ENCODE data around the gene TSPOAP1.
A peak's percentile ranks its signal among the peaks of the same experiment; 100 is the strongest.
"Not testable (repeated sequence)": the region's sequence is repeated elsewhere in the genome, so short reads cannot be mapped to it uniquely, and the experiment has no call there.

TSPOAP1 gene

GRCh38 chr17:58360296-58361063, 31.9 kb upstream of the TSPOAP1 start:
- DNase-seq (ENCODE audit: low read depth in 2 of 2): no peak

GRCh38 chr17:58358408-58359172, 30.0 kb upstream of the TSPOAP1 start:
- no peak for DNase-seq (ENCODE audit: low read depth in 2 of 2)

GRCh38 chr17:58357312-58358297, 29.0 kb upstream of the TSPOAP1 start:
- no peak for DNase-seq (ENCODE audit: low read depth in 2 of 2)

- DNase-seq (ENCODE audit: low read depth in 2 of 2): no peak
Observed at GRCh38 chr17:58356231-58356630, 27.6 kb upstream of the TSPOAP1 start.

- no peak for DNase-seq (ENCODE audit: low read depth in 2 of 2)
Observed at GRCh38 chr17:58354541-58355216, 26.1 kb upstream of the TSPOAP1 start.

DNA sequence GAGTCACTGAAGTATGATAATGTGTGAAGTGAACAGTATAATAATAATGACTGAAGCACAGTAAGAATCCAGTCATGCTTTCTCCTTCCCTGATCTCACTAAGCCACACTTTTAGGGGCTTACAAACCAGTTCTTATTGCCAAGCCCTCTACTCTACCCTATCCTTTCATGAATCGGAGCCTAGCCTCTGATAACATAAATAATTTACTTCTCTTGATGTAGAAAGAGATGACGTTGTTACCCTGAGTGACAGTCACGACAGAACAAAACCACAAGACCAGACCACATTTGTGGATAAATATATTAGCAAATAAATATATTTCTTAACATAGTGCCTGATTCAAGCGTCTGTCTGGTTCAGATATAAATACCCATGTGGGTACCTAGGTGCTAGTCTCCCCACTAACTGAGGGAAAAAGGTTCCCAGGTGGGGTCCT, 24.8 kb upstream of the TSPOAP1 start:
- DNase-seq (ENCODE audit: low read depth in 2 of 2): no peak

DNA sequence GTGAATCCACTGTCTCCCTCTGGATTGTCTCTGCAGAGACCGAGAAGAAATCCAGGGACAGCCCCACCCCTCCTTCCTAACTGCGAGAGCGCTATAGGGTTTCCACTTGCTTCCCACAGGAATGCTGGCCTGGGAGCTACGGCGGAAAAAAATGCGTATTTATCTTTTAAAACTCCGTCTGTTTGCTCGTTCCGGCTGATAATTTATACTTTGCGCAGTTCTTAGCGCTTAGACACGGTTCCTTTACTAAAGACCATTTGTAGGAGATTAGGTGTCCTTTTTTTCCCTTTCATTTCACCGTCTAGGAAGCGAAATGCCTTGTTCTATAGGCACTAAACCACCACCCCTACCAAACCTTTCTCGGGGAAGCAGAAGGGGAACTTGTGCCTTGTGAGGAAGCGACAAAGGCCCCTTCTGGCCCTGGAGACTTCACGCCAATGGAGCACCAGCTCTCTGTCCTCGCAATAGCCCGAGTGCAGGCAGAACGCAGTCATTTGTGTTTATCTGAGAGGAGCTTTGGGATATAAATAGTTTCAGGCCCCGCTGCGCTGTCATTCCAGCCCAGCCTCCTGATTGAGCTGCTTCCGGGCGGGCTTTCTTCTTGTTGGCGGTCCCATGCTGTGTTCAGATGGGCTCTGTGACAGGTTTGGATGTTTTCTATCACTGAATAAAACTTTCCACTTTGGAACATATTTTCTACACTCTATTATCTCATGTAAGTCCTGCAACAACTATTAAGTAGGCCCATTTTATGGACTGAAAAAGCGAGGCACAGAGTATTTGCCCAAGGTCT, 24.2 kb upstream of the TSPOAP1 start:
- DNase-seq (ENCODE audit: low read depth in 2 of 2): peak in 1 of 2 experiments; percentile 28

DNA sequence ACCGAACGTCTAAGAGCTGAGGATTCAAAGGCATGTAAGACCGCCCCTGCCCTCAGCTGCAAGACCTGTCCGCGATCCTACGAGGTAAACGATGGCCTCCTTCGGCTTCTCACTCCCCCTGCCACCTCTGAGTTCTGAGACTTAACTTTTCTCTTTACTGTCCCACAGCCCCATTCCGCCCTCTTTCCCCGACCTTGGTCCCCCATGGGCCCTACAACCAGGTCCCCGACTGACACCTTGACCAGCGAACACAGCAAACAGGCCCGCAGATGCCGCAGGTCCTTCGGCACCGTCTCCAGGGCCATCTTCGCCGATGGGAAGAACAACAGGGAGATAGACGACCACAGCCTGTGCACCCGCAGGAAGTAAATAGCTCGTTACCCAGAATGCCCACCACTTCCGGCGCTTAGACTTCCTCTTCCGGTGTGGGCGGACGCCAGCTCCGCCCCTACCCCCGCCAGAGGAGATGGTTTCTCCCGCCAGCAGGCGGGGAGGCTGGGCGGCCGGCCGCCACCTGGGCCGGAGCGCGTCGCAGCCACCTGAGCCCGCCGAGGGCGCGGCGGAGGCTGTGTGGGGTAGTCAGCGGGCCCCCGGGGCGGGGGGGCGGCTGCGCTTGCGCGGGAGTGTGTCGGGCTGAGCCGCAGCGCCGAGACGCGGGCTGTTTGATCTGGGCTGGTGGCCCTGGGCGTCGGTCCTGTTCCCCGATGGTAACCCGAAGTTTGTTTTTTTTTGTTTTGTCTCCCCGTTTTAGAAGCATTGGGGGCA, 23.4 kb upstream of the TSPOAP1 start, which contains the start of gene SUPT4H1:
Gene SUPT4H1 (minus strand): TSS at position 371 of the 765 bp plus-strand sequence. CDS start 66 bp downstream, at position 305.
- DNase-seq (ENCODE audit: low read depth in 2 of 2): peak; percentile 82 to 85

GRCh38 chr17:58351182-58351581, 22.6 kb upstream of the TSPOAP1 start:
- DNase-seq (ENCODE audit: low read depth in 2 of 2): no peak

DNA sequence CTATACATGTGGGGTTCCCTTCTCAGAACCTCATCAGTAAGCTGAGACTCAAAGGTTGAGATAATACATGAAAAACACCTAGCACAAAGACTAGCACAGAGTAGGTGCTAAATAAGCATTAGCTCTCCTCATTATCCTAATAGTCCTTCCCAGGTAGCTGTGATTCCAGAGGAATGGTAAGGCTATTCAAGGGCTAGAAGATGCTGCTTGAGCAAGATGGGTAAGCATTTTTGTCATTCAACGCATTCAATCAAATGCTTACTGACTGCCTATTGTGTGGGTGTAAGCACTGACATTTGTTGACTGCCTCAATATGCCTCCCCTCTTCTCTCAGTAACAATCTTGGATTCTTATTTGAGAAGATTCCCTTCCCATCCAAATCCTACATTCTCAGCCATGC, 19.4 kb upstream of the TSPOAP1 start:
- DNase-seq (ENCODE audit: low read depth in 2 of 2): no peak

- DNase-seq (ENCODE audit: low read depth in 2 of 2): no peak
Observed at GRCh38 chr17:58345500-58345899, 16.9 kb upstream of the TSPOAP1 start.

DNA sequence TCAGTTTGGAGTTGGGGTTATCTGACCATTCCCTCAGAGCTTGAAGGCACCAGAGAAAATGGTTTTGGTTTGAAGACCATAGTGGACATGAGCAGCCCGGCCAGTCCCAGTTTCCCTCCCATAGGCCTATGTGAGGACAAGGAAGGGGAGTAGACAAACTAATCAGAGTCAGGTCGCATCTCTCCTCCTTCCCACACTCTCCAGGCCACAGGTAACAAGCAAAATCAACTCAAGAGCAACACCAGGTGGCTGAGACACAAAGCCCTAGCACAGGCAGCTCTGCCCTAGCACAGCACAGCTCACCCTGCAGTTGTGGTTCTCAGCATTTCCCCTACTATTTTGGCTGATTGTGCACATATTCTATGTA, 16.2 kb upstream of the TSPOAP1 start:
- peak in 1 of 2 experiments; percentile 51 for DNase-seq (ENCODE audit: low read depth in 2 of 2)

DNA sequence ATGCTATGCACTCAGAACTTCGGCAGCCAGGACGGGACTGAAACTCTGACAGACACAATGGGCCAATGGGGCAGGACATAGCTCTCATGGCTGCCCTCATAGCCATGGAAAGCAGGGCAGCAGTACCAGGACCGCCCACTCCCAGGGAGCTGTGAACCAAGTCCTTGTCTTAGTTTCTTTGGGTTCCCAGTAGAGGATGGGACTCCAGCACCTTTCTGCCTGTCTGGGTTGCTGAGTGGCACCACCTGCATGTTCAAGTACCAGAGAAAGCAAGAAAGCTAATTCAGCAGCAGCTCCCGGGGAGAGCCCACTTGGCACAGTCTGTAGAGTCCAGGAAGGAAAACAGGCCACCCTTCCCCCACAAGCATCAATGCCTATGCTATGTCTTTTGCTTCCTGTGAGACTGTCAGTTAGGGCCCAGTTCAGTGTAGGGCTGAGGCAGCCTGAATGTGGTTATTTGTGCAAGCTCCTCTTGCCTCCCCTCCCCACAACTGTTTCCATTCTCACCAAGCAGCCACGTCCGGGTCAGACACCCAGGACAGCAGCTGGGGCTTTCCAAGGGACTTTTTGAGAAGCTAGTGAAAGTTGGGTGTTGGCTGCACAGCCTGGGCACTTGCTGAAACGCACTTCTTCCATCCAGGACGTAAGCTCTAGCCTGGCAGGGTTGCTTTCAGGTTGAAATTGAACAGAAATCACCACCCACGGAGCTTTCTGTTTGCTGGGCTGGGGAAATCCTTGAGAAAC, 15.6 kb upstream of the TSPOAP1 start:
- DNase-seq (ENCODE audit: low read depth in 2 of 2): peak; percentile 81 to 83

- DNase-seq (ENCODE audit: low read depth in 2 of 2): no peak
Observed at GRCh38 chr17:58343131-58343530, 14.5 kb upstream of the TSPOAP1 start.

- DNase-seq (ENCODE audit: low read depth in 2 of 2): no peak
Observed at GRCh38 chr17:58341861-58342475, 13.4 kb upstream of the TSPOAP1 start.

GRCh38 chr17:58341136-58341860, 12.7 kb upstream of the TSPOAP1 start:
- DNase-seq (ENCODE audit: low read depth in 2 of 2): not testable (repeated sequence)

DNA sequence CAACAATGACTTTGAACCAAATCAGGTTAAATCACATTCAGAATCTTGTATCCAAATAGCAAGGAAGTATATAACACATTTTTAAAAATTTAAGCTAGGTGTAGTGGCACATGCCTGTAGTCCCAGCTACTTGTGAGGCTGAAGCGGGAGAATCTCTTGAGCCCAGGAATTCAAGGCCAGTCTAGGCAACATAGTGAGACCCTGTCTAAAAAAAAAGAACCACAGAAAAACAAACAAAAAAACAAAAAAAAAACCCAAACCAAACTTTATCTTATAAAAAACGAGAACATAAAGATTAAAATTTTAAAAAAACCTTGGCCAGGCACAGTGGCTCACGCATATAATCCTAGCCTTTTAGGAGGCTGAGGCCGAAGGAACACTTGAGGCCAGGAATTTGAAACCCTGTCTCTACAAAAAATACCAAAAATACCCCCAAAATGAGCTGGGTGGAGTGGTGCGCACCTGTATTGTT, 11.8 kb upstream of the TSPOAP1 start:
- no peak for DNase-seq (ENCODE audit: low read depth in 2 of 2)

All from stimulated activated CD4-positive, alpha-beta T cell treated with anti-CD3 and anti-CD28 coated beads, Interleukin-12 subunit alpha, Interleukin-12 subunit beta, amount 100 ng/mL, for 24 hours (primary cell).